Measurements from ENCODE around the gene SMIM45.

DNA sequence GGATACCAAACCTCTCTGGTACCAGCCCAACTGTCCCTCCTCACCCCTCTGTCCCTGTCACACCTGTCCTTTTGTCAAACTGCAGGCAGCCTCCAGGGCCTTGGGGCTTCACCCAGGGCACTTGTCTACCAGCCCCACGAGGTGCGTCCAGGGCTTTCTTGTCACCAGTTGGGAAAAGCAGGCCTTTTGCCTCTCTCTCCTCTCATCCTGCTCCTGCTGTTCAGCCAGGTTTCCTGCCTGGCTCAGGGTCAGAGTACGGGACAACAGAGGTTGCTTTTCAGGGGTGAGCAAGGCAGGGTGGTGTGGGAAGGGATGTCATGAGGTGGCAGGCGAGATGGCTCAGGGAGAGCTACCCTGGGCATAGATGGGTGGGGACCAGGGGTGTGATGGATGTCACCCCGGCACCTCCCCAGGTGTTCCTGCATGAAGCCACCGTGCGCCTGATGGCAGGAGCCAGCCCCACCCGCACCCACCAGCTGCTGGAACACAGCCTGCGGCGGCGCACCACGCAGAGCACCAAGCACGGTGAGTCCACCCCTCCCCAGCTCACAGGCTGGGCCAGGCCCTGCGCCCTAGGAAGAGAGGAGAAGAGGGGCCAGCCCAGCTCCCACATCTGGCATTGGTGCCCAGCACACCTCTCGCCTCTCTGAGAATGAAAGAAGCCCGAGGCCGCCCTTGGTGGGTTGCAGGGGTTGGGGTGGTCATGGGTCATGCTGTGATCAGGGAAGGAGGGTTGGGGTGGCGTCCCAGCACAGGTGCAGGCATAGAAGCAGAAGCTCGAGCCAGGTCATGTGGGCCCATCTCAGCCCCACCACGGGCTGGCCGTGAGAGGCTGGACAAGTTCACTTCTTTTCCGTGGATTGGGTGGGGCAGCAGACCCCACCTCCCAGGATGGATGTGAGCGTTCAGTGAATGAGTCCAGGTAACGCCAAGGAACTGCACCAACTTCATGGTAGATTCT lies 47.2 kb upstream of the SMIM45 start:
- no peak for TF ChIP-seq EZH2 (IDR thresholded peaks at IDR 0.05; ENCODE audit: low read length, unreplicated experiment)
- TF ChIP-seq, protein P1, sequence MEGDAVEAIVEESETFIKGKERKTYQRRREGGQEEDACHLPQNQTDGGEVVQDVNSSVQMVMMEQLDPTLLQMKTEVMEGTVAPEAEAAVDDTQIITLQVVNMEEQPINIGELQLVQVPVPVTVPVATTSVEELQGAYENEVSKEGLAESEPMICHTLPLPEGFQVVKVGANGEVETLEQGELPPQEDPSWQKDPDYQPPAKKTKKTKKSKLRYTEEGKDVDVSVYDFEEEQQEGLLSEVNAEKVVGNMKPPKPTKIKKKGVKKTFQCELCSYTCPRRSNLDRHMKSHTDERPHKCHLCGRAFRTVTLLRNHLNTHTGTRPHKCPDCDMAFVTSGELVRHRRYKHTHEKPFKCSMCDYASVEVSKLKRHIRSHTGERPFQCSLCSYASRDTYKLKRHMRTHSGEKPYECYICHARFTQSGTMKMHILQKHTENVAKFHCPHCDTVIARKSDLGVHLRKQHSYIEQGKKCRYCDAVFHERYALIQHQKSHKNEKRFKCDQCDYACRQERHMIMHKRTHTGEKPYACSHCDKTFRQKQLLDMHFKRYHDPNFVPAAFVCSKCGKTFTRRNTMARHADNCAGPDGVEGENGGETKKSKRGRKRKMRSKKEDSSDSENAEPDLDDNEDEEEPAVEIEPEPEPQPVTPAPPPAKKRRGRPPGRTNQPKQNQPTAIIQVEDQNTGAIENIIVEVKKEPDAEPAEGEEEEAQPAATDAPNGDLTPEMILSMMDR (conservative IDR thresholded peaks at IDR 0.05; ENCODE audit: low read depth, low read length), result no peak

Data from PC-3 (cell line).